ENCODE measurements around the gene ZBTB44.

- TF ChIP-seq CTCF (IDR thresholded peaks at IDR 0.05; ENCODE audit: low read length) (no peak), EZH2 (IDR thresholded peaks at IDR 0.05; ENCODE audit: borderline replicate concordance, low read length) (no peak)
Measured at GRCh38 chr11:130201026-130201425, 113.7 kb downstream of the ZBTB44 start.
